Inferior parietal cortex (tissue), 1 donor: Measurements from ENCODE around the gene CLDN7.

Experiments used
- DNase-seq: peaks from one replicate; pipeline ENCODE4 v3.0.0-alpha.2; 2016; ENCODE audit errors: extremely low spot score

The CLDN7 gene

GRCh38 chr17:7237266-7237760, 25.0 kb downstream of the CLDN7 start:
- DNase-seq, result no peak

GRCh38 chr17:7236808-7237207, 25.5 kb downstream of the CLDN7 start:
- no peak for DNase-seq

GRCh38 chr17:7235693-7236665, 26.3 kb downstream of the CLDN7 start:
- DNase-seq, result no peak

- DNase-seq, result peak; percentile 96
Observed at GRCh38 chr17:7234083-7234951, 28.0 kb downstream of the CLDN7 start, which contains the start of gene DVL2. Gene DVL2, minus strand, starts transcription at chr17:7234517. Its CDS starts 255 bp downstream, at chr17:7234262.

GRCh38 chr17:7233701-7234082, 28.6 kb downstream of the CLDN7 start:
- no peak for DNase-seq

GRCh38 chr17:7232114-7232513, 30.2 kb downstream of the CLDN7 start:
- DNase-seq, result no peak

- DNase-seq, result no peak
Observed at GRCh38 chr17:7229504-7229903, 32.8 kb downstream of the CLDN7 start.

- DNase-seq, result no peak
Observed at GRCh38 chr17:7228920-7229319, 33.4 kb downstream of the CLDN7 start.

- no peak for DNase-seq
Observed at GRCh38 chr17:7226721-7227710, 35.3 kb downstream of the CLDN7 start.

GRCh38 chr17:7225711-7226331, 36.5 kb downstream of the CLDN7 start:
- DNase-seq, result no peak

GRCh38 chr17:7224661-7225111, 37.6 kb downstream of the CLDN7 start:
- no peak for DNase-seq

- DNase-seq, result no peak
Observed at GRCh38 chr17:7224110-7224509, 38.2 kb downstream of the CLDN7 start.

GRCh38 chr17:7223375-7223774, 38.9 kb downstream of the CLDN7 start:
- no peak for DNase-seq

GRCh38 chr17:7222972-7223292, 39.3 kb downstream of the CLDN7 start:
- no peak for DNase-seq

GRCh38 chr17:7222093-7222971, 39.9 kb downstream of the CLDN7 start:
- no peak for DNase-seq

GRCh38 chr17:7221278-7222092, 40.8 kb downstream of the CLDN7 start:
- DNase-seq, result no peak

GRCh38 chr17:7220593-7221277, 41.5 kb downstream of the CLDN7 start:
- DNase-seq, result no peak
